Calu3 (cell line): Measurements from ENCODE around the gene NOX5. TPM values are rescaled to one million over a fixed set of nuclear protein-coding genes. Genes with fewer than 3 reads are reported as not detected.

Source experiments
- BruUV-seq: library from RNA; stranded (reverse); fragments of 400-500 nt; replicated peaks from 2 replicates; lab custom pipeline; 2021; lab: Mats Ljungman, UMichigan
- CTCF ChIA-PET: fragments of 300-600 bp; sonication (Branson Sonifier 250); formaldehyde crosslinking; loops from one replicate; lab custom pipeline; 2022; ENCODE audit warnings: antibody characterized with exemption; lab: Charles Lee
- DNase-seq: peaks from one replicate; pipeline ENCODE4 v3.0.0; 2022
- H3K27ac Mint-ChIP-seq: one replicate; pipeline ENCODE4 v1.8.0; 2022; ENCODE audit warnings: mixed read lengths; ENCODE audit not compliant: unreplicated experiment
- H3K27me3 Mint-ChIP-seq: one replicate; pipeline ENCODE4 v1.8.0; 2022; ENCODE audit warnings: mixed read lengths; ENCODE audit not compliant: unreplicated experiment
- H3K36me3 Mint-ChIP-seq: one replicate; pipeline ENCODE4 v1.8.0; 2022; ENCODE audit warnings: mild to moderate bottlenecking, moderate library complexity, mixed read lengths; ENCODE audit not compliant: insufficient read depth, unreplicated experiment
- H3K4me1 Mint-ChIP-seq: one replicate; pipeline ENCODE4 v1.8.0; 2022; ENCODE audit warnings: mild to moderate bottlenecking, low read depth, mixed read lengths; ENCODE audit not compliant: unreplicated experiment
- H3K4me3 Mint-ChIP-seq: one replicate; pipeline ENCODE4 v1.8.0; 2022; ENCODE audit warnings: mild to moderate bottlenecking, low read depth, moderate library complexity, mixed read lengths; ENCODE audit not compliant: unreplicated experiment
- H3K9me3 Mint-ChIP-seq: one replicate; pipeline ENCODE4 v1.8.0; 2022; ENCODE audit warnings: low read depth, mixed read lengths; ENCODE audit not compliant: unreplicated experiment
- intact Hi-C: fragments of 100-400 bp; cut with micrococcal nuclease; formaldehyde crosslinking; loops from one replicate; pipeline ENCODE4 v1.10.0; 2022; ENCODE audit not compliant: unreplicated experiment
- total RNA-seq: library from RNA; stranded (reverse); gene quantifications from 2 replicates; pipeline ENCODE4 v1.2.3, GENCODE V29; 2022
- TF ChIP-seq, protein P1 (sequence below): fragments of 200-600 bp; IDR thresholded peaks from one replicate; pipeline ENCODE4 v1.8.0; 2022; ENCODE audit warnings: antibody characterized with exemption; ENCODE audit not compliant: unreplicated experiment

The NOX5 gene
- total RNA-seq, 1 experiment from 2014 or later, result 0.14 TPM

DNA sequence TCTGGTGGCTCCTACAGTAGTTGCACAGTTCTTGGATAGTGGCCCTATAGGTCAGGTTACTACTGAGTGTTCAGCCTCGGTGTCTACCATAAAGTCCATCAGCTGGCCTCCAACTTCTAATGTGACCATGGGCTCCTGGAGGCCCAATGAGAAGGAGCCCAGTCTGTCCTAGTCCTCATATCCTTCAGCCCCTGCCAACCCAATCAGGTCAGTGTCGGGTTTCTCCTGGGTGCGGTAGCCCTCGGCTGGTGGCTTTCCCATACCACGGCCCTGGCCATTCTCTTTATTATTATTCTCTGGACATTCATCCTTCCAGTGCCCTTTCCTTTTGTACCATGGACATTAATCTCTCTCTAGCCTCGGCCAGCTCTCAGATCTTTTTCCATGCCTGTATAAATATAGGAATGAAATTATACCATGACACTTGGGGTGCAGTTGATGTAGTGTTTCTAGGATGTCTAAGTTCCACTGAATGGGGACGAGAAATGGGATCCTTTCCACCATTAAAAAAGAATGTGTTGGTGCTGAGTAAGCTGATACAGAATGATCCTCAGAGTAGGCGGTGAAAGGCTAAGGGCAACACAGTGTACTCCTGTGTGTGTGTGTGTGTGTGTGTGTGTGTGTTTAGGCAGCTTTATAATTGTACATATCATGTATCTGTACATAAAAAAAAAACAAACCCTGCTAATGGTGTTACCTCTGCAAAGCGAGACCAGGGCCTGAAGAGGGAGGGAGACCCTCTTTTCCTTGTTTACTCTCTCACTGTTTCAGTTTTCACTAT is 19.3 kb upstream of the NOX5 start:
- Mint-ChIP-seq H3K4me1 (no peaks in the 10 kb centered on the region), H3K27me3 (peaks cover 89% of the 10 kb centered on the region), H3K27ac (no peak overlapping the region), H3K36me3 (no peaks in the 10 kb centered on the region), H3K9me3 (no peaks in the 10 kb centered on the region), H3K4me3 (no peak overlapping the region)
- BruUV-seq, result no TSS peak
- no peak for DNase-seq
- CTCF ChIA-PET, result no interaction called here
- intact Hi-C loops, result no loop called here
- TF ChIP-seq, protein P1, sequence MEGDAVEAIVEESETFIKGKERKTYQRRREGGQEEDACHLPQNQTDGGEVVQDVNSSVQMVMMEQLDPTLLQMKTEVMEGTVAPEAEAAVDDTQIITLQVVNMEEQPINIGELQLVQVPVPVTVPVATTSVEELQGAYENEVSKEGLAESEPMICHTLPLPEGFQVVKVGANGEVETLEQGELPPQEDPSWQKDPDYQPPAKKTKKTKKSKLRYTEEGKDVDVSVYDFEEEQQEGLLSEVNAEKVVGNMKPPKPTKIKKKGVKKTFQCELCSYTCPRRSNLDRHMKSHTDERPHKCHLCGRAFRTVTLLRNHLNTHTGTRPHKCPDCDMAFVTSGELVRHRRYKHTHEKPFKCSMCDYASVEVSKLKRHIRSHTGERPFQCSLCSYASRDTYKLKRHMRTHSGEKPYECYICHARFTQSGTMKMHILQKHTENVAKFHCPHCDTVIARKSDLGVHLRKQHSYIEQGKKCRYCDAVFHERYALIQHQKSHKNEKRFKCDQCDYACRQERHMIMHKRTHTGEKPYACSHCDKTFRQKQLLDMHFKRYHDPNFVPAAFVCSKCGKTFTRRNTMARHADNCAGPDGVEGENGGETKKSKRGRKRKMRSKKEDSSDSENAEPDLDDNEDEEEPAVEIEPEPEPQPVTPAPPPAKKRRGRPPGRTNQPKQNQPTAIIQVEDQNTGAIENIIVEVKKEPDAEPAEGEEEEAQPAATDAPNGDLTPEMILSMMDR, result no peak

DNA sequence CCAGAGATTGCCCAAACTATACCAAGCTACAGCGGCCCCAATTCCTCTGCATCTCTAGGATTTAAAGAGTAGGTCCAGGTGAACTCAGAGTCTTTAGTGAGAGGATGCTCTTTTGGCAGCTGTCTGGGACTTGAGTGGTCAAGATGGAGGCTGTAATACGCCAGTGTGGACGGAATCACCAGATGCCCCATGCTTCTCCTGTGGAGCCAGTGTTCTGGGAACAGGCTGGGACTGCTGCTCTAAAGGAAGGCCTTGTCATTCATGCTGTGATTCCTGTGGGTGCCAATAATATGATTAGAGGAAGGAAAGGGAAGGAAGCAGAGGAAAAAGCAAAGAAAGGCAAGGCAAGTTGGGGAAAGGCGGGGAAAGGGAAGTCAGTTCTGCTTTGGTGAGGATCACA is 17.4 kb upstream of the NOX5 start:
- Mint-ChIP-seq H3K36me3 (no peaks in the 10 kb centered on the region), H3K27me3 (peaks cover 89% of the 10 kb centered on the region), H3K9me3 (no peaks in the 10 kb centered on the region), H3K27ac (no peak overlapping the region), H3K4me1 (no peaks in the 10 kb centered on the region), H3K4me3 (no peak overlapping the region)
- CTCF ChIA-PET, result no interaction called here
- intact Hi-C loops, result no loop called here
- BruUV-seq, result no TSS peak
- no peak for DNase-seq
- TF ChIP-seq, protein P1, result no peak

DNA sequence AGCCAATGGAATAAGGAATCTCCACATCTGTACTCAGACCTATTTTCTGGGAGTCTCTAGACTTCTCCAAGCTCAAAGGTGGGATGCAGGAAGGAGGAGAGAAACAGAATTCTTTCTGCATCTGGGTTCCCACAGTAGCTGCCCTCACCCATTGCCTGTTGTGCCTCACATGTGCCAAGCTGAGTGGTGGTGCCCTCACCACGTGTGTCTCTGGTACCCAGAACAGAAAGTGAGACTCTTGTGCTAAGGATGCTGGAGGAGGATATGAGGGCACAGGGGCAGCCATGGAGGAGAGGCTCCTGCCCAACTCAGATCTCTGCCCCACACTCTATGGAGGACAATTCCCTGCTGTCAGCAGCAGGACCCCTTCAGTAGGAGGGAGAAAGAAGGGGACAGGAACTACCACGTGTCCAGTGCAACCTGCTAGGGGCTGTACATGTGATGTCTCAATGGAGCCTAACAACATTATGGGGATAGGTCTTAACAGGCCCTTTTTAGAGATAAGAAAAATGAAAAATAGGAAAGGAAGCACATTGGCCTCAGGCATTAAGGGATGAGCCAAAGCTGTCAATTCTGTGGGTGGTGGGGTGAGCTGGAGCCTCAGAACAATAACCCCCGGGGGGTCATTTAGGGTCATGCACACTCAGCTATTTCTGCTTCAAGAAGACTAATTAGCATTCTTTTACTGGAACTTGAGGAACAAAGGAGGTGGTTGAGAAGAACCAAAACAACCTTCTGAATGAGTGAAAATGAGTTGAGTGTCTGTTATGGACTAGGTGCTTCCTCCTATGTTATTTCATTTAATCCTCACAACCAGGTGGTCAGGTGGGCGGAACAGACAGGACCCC is 16.3 kb upstream of the NOX5 start:
- Mint-ChIP-seq H3K4me1 (no peaks in the 10 kb centered on the region), H3K4me3 (no peak overlapping the region), H3K36me3 (no peaks in the 10 kb centered on the region), H3K9me3 (no peaks in the 10 kb centered on the region), H3K27me3 (peaks cover 87% of the 10 kb centered on the region), H3K27ac (no peak overlapping the region)
- DNase-seq, result no peak
- CTCF ChIA-PET, result interaction anchor here (0.6 kb wide), 1 partner anchor 25 kb away, joined by 3 read pairs; no protein-coding TSS in a partner anchor
- TF ChIP-seq, protein P1, result no peak
- BruUV-seq, result no TSS peak
- intact Hi-C loops, result no loop called here

DNA sequence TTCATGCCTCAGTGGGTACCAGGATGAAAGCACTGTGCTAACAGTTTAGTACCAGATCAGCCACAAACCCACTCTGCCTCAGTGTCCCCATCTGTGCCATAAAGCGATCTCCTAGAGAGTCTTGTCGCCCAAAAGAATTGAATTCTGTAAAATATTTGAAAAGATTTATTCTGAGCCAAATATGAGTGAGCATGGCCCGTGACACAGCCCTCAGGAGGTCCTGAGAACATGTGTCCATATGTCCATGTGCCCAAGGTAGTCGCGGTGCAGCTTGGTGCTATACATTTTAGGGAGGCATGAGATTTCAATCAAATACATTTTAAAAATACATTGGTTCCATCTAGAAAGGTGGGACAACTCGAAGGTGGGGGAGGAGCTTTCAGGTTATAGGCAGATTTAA is 15.4 kb upstream of the NOX5 start:
- no peaks in the 10 kb centered on the region for H3K36me3 Mint-ChIP-seq
- peaks cover 81% of the 10 kb centered on the region for H3K27me3 Mint-ChIP-seq
- TF ChIP-seq, protein P1, result no peak
- no peak overlapping the region for H3K27ac Mint-ChIP-seq
- BruUV-seq, result no TSS peak
- H3K4me3 Mint-ChIP-seq, result no peak overlapping the region
- no peak for DNase-seq
- intact Hi-C loops, result no loop called here
- no peaks in the 10 kb centered on the region for H3K9me3 Mint-ChIP-seq
- H3K4me1 Mint-ChIP-seq, result no peaks in the 10 kb centered on the region
- CTCF ChIA-PET, result interaction anchor here (0.6 kb wide), 1 partner anchor 24 kb away, joined by 3 read pairs; no protein-coding TSS in a partner anchor
